ENCODE results near the gene LRPAP1.
"Not testable (repeated sequence)": the region's sequence is repeated elsewhere in the genome, so short reads cannot be mapped to it uniquely, and the experiment has no call there.

The LRPAP1 gene

GRCh38 chr4:3531879-3532750 is at the start of gene LRPAP1:
Gene LRPAP1 (minus strand): TSS chr4:3532422. CDS start chr4:3532412, 10 bp downstream.
- peak; percentile 45 to 97 (median 90) for DNase-seq

GRCh38 chr4:3581334-3582090 is 49.3 kb upstream of the LRPAP1 start:
- DNase-seq: not testable (repeated sequence)

- DNase-seq: not testable (repeated sequence)
These were observed 48.6 kb upstream of the LRPAP1 start for GRCh38 chr4:3580859-3581258.

- not testable (repeated sequence) for DNase-seq
These were observed 46.4 kb upstream of the LRPAP1 start for GRCh38 chr4:3578527-3579144.

- DNase-seq: not testable (repeated sequence)
These were observed 45.8 kb upstream of the LRPAP1 start for GRCh38 chr4:3578052-3578451.

GRCh38 chr4:3577208-3577892 is 45.1 kb upstream of the LRPAP1 start:
- DNase-seq: not testable (repeated sequence)

- not testable (repeated sequence) for DNase-seq
These were observed 44.4 kb upstream of the LRPAP1 start for GRCh38 chr4:3576533-3577207.

GRCh38 chr4:3575426-3576369 is 43.5 kb upstream of the LRPAP1 start:
- DNase-seq: not testable (repeated sequence)

- not testable (repeated sequence) for DNase-seq
These were observed 42.6 kb upstream of the LRPAP1 start for GRCh38 chr4:3574865-3575264.

GRCh38 chr4:3574346-3574745 is 42.1 kb upstream of the LRPAP1 start:
- not testable (repeated sequence) for DNase-seq

- no peak for DNase-seq
These were observed 40.9 kb upstream of the LRPAP1 start for GRCh38 chr4:3573131-3573530.

GRCh38 chr4:3572363-3572762 is 40.1 kb upstream of the LRPAP1 start:
- DNase-seq: no peak

GRCh38 chr4:3571921-3572320 is 39.7 kb upstream of the LRPAP1 start:
- no peak for DNase-seq

- not testable (repeated sequence) for DNase-seq
These were observed 38.7 kb upstream of the LRPAP1 start for GRCh38 chr4:3570923-3571322.

GRCh38 chr4:3569611-3570010 is 37.4 kb upstream of the LRPAP1 start:
- not testable (repeated sequence) for DNase-seq

GRCh38 chr4:3566701-3567100 is 34.5 kb upstream of the LRPAP1 start:
- DNase-seq: not testable (repeated sequence)

GRCh38 chr4:3566301-3566700 is 34.1 kb upstream of the LRPAP1 start:
- peak in 1 of 56 donors; percentile 5 for DNase-seq

GRCh38 chr4:3564948-3565347 is 32.7 kb upstream of the LRPAP1 start:
- DNase-seq: not testable (repeated sequence)

- no peak for DNase-seq
These were observed 31.2 kb upstream of the LRPAP1 start for GRCh38 chr4:3563403-3563802.

Measured in nucleus accumbens (tissue), 56 donors.